ENCODE results near the gene DZANK1.
"Not testable (repeated sequence)": the region's sequence is repeated elsewhere in the genome, so short reads cannot be mapped to it uniquely, and the experiment has no call there.

Gene DZANK1

DNA sequence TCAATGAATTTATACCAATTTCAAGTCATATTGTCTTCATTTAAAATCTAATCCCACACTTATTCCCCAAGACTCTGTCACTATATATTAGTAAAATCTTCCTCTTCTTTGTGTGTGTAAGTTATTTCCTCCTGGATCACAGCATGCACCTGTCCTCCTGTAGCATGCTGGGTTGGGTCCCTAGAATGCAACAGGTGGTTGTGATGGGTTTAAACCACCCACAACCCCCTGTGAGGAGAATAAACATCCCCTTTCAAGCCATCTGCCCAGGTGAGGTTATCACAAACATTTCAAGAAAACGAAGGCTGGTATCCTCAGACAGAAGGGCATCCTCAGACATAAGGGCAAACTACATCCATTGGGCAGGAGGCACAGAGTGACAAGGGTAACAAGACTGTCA, 26.4 kb downstream of the DZANK1 start:
- in situ Hi-C loops (cut with MboI; ENCODE audit: low sequenced_read_pairs), result no loop called here

GRCh38 chr20:18436847-18437246, 30.0 kb downstream of the DZANK1 start:
- in situ Hi-C loops (cut with MboI; ENCODE audit: low sequenced_read_pairs), result no loop called here

DNA sequence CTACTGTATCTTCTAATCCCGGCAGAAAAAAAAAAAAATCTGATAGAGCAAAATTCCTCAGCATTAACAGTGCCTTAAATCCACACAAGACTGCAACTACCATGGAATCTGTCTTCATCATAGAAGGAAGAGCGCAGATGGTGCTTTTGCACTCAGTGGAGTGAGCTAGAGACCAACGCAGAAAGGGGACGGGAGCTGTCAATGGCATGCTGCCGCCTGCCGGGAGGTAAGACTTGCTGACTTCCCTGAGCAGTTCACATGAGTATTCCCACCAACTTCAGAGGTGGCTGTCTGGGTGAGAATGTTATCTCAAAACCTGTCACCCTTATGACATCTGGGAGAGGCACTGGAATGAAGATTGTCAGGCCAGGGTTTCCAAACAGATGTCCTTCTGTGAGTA, 35.6 kb downstream of the DZANK1 start:
- in situ Hi-C loops (cut with MboI; ENCODE audit: low sequenced_read_pairs), result no loop called here

- in situ Hi-C loops (cut with MboI; ENCODE audit: low sequenced_read_pairs), result no loop called here
Measured at GRCh38 chr20:18430172-18430826, 36.5 kb downstream of the DZANK1 start.

GRCh38 chr20:18428490-18429173, 38.2 kb downstream of the DZANK1 start:
- in situ Hi-C loops (cut with MboI; ENCODE audit: low sequenced_read_pairs), result no loop called here

- in situ Hi-C loops (cut with MboI; ENCODE audit: low sequenced_read_pairs), result no loop called here
Measured at GRCh38 chr20:18427214-18427613, 39.6 kb downstream of the DZANK1 start.

GRCh38 chr20:18421608-18422007, 45.2 kb downstream of the DZANK1 start:
- in situ Hi-C loops (cut with MboI; ENCODE audit: low sequenced_read_pairs), result no loop called here

- in situ Hi-C loops (cut with MboI; ENCODE audit: low sequenced_read_pairs), result no loop called here
Measured at GRCh38 chr20:18416486-18416885, 50.3 kb downstream of the DZANK1 start.

DNA sequence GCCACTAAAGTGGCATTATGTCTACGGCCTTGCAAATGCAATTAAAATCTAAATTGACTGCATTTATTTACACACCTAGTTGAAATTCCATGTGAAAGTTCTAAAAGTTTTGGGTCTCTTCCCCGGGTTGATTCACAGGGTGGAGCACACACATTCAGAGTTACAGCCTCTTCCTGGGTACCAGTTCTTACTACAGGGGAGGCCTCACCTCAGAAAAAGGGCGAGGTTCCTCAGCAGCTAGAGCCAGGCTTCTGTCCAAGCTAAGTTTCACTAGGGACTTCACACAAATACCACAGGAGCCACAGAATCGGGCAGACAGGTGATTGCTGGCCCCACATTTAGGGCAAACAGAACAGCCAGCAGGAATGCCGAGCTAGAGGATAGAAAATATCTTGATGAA, 52.7 kb downstream of the DZANK1 start:
- in situ Hi-C loops (cut with MboI; ENCODE audit: low sequenced_read_pairs), result no loop called here

DNA sequence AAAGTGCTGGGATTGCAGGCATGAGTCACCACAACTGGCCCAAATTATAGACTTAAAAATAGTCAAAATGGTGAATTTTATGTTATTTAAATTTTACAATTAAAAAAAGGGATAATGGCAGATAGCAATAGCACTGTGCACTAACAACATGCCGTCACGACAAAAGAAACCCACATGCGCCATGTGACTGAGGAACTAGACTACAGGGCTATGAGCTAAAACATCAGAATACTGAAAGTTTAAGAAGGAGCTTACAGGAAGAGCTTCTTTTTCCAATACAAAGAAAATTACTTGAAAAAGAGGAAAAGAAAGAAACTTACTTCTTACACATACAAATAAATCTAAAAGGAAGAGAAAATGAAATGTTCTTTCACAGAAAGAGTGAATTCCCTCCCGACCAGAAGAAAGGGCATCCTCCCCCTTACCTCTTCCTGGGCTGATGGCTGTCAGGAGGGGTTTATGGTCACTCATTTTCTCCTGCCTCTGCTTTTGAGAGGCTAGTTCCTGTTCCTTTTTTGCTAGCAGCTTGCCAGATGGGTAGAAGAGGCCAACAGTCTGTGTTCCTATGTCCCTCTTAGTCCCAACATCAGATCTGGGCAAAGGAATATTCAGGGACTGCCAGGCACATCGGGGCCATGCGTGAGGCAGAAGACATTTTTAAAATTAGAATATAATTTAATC, 54.5 kb downstream of the DZANK1 start:
- in situ Hi-C loops (cut with MboI; ENCODE audit: low sequenced_read_pairs), result no loop called here

GRCh38 chr20:18405826-18406225, 61.0 kb downstream of the DZANK1 start:
- in situ Hi-C loops (cut with MboI; ENCODE audit: low sequenced_read_pairs), result no loop called here

- in situ Hi-C loops (cut with MboI; ENCODE audit: low sequenced_read_pairs), result no loop called here
Measured at GRCh38 chr20:18404172-18404571, 62.7 kb downstream of the DZANK1 start.

- in situ Hi-C loops (cut with MboI; ENCODE audit: low sequenced_read_pairs), result no loop called here
Measured at GRCh38 chr20:18403269-18403668, 63.6 kb downstream of the DZANK1 start.

DNA sequence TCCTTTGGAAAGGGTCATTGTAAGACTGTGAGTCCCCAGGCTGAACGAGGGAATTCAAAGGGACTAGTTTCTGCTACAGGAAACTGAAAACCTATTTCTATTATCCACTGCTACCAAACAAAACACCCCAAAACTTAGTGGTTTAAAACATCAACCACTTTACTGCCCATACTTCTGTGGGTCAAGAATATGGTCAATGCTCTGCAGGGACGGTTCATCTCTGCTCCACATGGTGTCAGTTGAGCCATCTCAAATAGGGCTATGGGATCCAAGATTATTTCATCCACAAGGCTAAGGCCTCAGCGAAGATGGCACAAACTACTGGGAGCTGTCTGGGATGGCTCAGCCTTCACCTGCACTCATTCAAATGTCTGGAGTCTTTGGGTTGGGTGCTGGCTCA, 65.5 kb downstream of the DZANK1 start:
- in situ Hi-C loops (cut with MboI; ENCODE audit: low sequenced_read_pairs), result no loop called here

DNA sequence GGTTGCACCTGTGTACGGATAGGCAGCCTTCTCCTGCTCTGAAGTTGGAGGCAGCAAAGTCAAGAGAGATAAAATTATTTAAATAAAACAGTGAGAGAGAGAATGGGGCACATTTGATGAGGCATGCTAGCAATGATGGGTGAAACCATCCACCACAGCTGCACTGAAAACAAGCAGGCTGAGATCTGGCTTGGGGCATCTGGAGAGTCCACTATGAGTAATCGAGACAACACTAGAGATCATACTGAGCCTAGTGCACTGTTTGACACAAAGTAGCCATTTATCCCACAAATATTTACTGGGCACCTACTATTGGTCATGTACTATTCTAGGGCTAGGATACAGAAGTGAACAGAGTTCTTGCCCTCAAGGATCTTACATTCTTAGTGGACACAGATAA, 66.4 kb downstream of the DZANK1 start:
- in situ Hi-C loops (cut with MboI; ENCODE audit: low sequenced_read_pairs), result no loop called here

- in situ Hi-C loops (cut with MboI; ENCODE audit: low sequenced_read_pairs), result not testable (repeated sequence)
Measured at GRCh38 chr20:18398713-18399112, 68.1 kb downstream of the DZANK1 start.

DNA sequence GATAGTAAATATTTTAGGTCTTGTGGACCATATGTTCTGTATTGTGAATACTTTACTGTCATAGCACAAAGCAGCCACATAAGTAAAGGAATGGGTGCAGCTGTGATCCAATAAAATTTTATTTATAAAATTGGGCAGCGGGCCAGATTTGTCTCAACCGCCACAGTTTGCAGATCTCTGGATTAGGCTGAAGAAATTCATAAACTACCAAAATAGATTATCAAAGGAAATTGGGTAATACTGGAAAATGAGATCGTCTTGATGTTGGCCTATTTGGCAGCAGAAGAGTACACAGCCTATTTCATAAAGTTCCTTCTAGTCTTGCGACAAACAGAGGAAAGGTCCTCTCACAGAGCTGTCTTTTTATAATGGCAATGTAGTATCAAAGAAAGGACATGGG, 69.8 kb downstream of the DZANK1 start:
- in situ Hi-C loops (cut with MboI; ENCODE audit: low sequenced_read_pairs), result no loop called here

DNA sequence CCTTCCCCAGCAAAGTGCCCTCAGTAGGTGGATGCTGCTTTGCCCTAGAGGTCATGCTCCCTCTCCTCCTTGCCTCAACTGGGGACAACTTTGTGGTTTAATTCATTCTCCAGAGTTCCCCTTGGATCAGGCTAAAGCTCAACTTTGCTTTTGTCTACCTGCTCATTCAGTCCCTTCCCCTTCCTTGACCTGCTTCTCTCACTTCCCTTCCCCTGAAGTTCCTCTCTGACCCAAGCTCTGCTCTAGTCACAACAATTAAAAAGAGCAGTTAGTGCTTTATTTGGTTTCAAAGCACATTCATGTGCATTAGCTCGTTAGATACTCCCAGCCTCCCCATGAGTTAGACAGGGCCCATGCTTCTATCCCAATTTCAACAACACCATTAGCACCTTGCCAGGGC, 71.3 kb downstream of the DZANK1 start:
- in situ Hi-C loops (cut with MboI; ENCODE audit: low sequenced_read_pairs), result no loop called here

DNA sequence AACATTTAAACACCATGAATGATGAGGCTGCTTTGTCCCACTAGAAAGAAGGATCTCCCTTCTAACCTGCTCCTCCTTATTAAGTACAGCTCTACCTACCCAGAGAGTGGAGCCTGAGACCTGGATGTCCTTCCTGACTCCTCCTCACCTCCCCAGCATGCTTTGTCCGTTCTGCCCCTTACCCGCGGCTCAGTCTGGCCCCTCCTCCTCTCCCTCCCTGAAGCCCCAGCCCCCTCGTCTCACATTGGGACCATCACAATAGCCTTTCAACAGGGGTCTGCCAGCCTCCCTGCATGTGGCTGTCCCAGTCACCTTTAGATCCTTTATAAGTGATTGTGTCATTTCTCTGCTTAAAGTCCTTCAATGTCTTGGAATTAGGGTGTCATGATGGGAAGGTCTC, 72.5 kb downstream of the DZANK1 start:
- in situ Hi-C loops (cut with MboI; ENCODE audit: low sequenced_read_pairs), result no loop called here

GRCh38 chr20:18391686-18392085, 75.1 kb downstream of the DZANK1 start:
- in situ Hi-C loops (cut with MboI; ENCODE audit: low sequenced_read_pairs), result no loop called here

GRCh38 chr20:18390201-18390600, 76.6 kb downstream of the DZANK1 start:
- in situ Hi-C loops (cut with MboI; ENCODE audit: low sequenced_read_pairs), result no loop called here

- in situ Hi-C loops (cut with MboI; ENCODE audit: low sequenced_read_pairs), result no loop called here
Measured at GRCh38 chr20:18388860-18389259, 78.0 kb downstream of the DZANK1 start.

Measured in hTERT RPE-1 (cell line).